ENCODE data around the gene SSBP4. TPM values are rescaled to one million over a fixed set of nuclear protein-coding genes. Genes with fewer than 3 reads are reported as not detected.
A peak's percentile ranks its signal among the peaks of the same experiment; 100 is the strongest.

The SSBP4 gene
- total and polyA plus RNA-seq, 9 of the 15 experiments (the other 6 are each of a cell fraction or from before 2014, with no cell fraction given) = 1.1 to 189 (median 39.0) TPM

GRCh38 chr19:18379803-18380747 is 39.1 kb upstream of the SSBP4 start (continued):
- TF ChIP-seq GTF3C2 (IDR thresholded peaks at IDR 0.05; ENCODE audit: borderline replicate concordance, extremely low read depth, insufficient read length) (no peak), CCNT2 (IDR thresholded peaks at IDR 0.05; ENCODE audit: borderline replicate concordance, extremely low read depth, insufficient read length, low read depth, low read length) (peak; percentile 22), FOXP4 (CRISPR knock-in tag; IDR thresholded peaks at IDR 0.05; ENCODE audit: borderline replicate concordance) (no peak), ESRRA (IDR thresholded peaks at IDR 0.05; ENCODE audit: borderline replicate concordance, low read depth) (0 out of 2 replicates have a peak, but pooled peaks have one; percentile 15), SP2 (IDR thresholded peaks at IDR 0.05; ENCODE audit: extremely low read depth, low read depth, low read length, poor library complexity, severe bottlenecking) (no peak), EP400 (IDR thresholded peaks at IDR 0.05) (peak; percentile 38; the same call in 1 of the 2 replicates), ZNF24 (IDR thresholded peaks at IDR 0.05) (0 out of 2 replicates have a peak, but pooled peaks have one; percentile 3), ETV6 (IDR thresholded peaks at IDR 0.05; ENCODE audit: borderline replicate concordance in 1 of 2, low read depth in 2 of 2, low read length in 1 of 2) (no peak), ETV6 (CRISPR knock-in tag; IDR thresholded peaks at IDR 0.05; ENCODE audit: borderline replicate concordance) (no peak), POLR3G (IDR thresholded peaks at IDR 0.05; ENCODE audit: extremely low read depth, insufficient read length, insufficient replicate concordance) (no peak), SNIP1 (IDR thresholded peaks at IDR 0.05; ENCODE audit: low read depth) (no peak), FOXP1 (CRISPR knock-in tag; IDR thresholded peaks at IDR 0.05) (0 out of 2 replicates have a peak, but pooled peaks have one; percentile 74), PYGO2 (tag; IDR thresholded peaks at IDR 0.05) (no peak), SAFB (IDR thresholded peaks at IDR 0.05; ENCODE audit: borderline replicate concordance, low read depth, low read length) (no peak), ZNF75A (CRISPR knock-in tag; IDR thresholded peaks at IDR 0.05) (no peak), CEBPB (tag; IDR thresholded peaks at IDR 0.05) (peak; percentile 79), HES1 (IDR thresholded peaks at IDR 0.05; ENCODE audit: low read depth) (0 out of 2 replicates have a peak, but pooled peaks have one; percentile 47), HMGN3 (IDR thresholded peaks at IDR 0.05; ENCODE audit: borderline replicate concordance, extremely low read depth, insufficient read length, low read depth, low read length) (peak; percentile 36), SMAD4 (CRISPR knock-in tag; conservative IDR thresholded peaks at IDR 0.05) (peak; percentile 79)

Measured in K562 (cell line).